Cardiac fibroblast (primary cell): ENCODE results near the gene EMILIN3.

Source experiments
- DNase-seq, 2 donors: peaks; one replicate each; pipeline versions ENCODE4 v3.0.0 to v3.0.0-alpha.2; 2010; ENCODE audit warnings: low read depth in 2 of 2
- H3K4me3 ChIP-seq, 2 donors: replicated peaks in 1 of 2; 1 replicate in 1 of 2; 2 replicates in 1 of 2; pipeline ENCODE4 v1.5.1; 2011; ENCODE audit warnings: low read depth in 2 of 2, low read length in 2 of 2, mild to moderate bottlenecking in 2 of 2, moderate library complexity in 1 of 2
- TF ChIP-seq, protein P1 (sequence below): IDR thresholded peaks from one replicate; pipeline ENCODE4 v1.5.1; 2011; ENCODE audit warnings: low read depth, mild to moderate bottlenecking, low read length, inconsistent platforms

The EMILIN3 gene

DNA sequence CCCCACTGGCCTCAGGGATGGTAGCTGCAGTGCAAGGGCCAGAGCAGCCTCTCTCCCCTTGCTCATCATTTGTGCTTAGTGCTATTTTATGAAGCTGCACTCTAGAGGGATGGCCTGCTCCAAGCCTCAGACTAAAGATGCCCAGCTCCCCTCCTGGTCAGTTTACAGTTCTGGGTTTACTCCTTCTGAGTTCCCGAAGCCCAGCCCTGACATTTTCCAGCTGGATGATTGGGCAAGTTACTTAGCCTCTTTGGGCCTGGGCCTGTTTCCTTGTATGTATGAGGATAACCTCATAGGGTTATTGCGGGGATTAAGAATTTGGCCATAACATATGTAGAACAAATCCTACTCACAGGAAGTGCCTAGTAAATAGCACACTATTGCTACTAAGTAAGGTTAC, 31.8 kb upstream of the EMILIN3 start:
- no peak overlapping the region for H3K4me3 ChIP-seq
- DNase-seq: peak in 1 of 2 donors; percentile 81
- TF ChIP-seq, protein P1, sequence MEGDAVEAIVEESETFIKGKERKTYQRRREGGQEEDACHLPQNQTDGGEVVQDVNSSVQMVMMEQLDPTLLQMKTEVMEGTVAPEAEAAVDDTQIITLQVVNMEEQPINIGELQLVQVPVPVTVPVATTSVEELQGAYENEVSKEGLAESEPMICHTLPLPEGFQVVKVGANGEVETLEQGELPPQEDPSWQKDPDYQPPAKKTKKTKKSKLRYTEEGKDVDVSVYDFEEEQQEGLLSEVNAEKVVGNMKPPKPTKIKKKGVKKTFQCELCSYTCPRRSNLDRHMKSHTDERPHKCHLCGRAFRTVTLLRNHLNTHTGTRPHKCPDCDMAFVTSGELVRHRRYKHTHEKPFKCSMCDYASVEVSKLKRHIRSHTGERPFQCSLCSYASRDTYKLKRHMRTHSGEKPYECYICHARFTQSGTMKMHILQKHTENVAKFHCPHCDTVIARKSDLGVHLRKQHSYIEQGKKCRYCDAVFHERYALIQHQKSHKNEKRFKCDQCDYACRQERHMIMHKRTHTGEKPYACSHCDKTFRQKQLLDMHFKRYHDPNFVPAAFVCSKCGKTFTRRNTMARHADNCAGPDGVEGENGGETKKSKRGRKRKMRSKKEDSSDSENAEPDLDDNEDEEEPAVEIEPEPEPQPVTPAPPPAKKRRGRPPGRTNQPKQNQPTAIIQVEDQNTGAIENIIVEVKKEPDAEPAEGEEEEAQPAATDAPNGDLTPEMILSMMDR: no peak

DNA sequence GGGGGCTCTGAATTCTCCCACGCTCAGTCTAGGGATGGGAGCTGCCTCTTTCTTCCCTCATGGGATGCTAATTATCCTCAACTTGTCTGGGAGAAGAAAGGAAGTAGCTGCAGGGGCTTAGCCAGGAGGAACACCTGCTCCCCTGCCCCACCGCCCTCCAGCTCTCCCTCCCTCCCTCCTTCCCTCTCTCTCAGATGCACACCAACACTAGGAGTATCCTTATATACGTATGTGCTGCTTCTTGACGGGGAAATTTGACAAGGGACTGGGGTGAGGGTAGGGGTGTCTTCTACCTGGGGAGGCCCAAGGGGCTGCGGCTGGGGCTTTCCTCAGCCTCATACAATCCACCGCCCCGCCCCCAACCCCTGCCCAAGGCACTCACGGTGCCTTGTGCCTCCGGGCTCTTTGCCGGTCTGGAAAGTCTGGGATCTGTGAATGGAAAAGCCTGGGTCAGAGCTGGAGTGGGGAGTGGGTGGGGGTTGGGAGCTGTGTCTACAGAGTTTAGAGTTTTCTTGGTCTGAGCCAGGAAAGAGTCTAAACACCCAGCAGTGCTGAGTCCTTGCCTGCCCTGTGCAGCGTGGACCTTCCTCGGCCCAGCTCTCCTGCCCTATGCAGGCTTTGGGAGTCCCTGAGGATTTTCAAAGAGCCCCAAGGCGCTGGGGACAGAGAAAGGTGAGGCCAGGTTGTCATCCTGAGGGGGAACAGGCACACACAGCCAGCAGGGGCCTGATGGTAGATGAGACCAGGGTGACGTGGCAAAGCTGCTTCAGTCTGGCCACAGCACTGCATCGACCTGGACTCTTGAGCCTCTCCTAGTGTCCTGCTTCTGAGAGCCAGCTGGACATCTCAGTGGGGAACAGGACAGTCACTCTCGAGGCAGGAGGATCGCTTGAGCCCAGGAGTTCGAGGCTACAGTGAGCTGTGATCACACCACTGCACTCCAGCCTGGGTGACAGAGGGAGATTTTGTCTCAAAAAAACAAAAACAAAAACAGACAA, 29.3 kb upstream of the EMILIN3 start:
- TF ChIP-seq, protein P1: no peak
- H3K4me3 ChIP-seq: no peak overlapping the region
- DNase-seq: no peak

DNA sequence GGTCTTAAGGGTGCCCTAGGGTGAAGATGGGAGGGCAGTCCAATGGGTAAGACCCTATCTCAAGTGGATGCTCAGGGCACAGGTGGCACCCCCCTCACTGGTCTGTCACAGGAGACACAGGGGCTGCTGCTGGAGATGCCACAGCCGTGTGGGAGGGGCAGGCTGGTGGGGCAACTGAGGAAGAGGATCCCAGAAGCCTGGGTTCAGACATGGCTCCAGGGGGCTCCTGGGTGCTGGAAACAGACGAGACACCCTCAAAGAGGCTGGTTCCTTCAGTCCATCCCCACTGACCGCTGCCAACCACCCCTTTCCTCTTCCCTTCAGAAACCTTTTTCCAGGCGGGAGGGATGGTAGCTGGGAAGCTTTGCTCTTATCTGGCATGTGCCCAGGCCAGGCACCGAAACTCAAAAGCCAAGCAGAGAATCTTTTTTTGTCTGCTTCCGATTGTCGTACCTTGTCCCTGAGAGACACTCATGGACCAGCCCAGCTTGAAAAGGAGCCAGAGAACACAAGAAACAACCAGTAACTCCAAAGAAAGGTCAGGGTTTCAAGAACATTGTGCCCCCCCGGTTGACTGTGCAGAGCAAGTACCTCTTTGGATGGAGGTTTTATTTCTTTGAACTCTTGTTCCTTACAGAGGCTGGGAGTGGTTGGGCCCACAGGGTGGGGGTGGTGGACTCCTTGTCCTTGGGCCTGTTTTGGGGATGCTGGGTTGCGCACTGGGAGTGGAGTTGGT, 28.5 kb upstream of the EMILIN3 start:
- TF ChIP-seq, protein P1: no peak
- no peak overlapping the region for H3K4me3 ChIP-seq
- DNase-seq: no peak

- no peak for DNase-seq
- TF ChIP-seq, protein P1: no peak
- H3K4me3 ChIP-seq: no peak overlapping the region
These were observed 27.5 kb upstream of the EMILIN3 start for GRCh38 chr20:41394081-41394480.

GRCh38 chr20:41393705-41394066, 27.1 kb upstream of the EMILIN3 start:
- no peak for DNase-seq
- no peak overlapping the region for H3K4me3 ChIP-seq
- TF ChIP-seq, protein P1: no peak

DNA sequence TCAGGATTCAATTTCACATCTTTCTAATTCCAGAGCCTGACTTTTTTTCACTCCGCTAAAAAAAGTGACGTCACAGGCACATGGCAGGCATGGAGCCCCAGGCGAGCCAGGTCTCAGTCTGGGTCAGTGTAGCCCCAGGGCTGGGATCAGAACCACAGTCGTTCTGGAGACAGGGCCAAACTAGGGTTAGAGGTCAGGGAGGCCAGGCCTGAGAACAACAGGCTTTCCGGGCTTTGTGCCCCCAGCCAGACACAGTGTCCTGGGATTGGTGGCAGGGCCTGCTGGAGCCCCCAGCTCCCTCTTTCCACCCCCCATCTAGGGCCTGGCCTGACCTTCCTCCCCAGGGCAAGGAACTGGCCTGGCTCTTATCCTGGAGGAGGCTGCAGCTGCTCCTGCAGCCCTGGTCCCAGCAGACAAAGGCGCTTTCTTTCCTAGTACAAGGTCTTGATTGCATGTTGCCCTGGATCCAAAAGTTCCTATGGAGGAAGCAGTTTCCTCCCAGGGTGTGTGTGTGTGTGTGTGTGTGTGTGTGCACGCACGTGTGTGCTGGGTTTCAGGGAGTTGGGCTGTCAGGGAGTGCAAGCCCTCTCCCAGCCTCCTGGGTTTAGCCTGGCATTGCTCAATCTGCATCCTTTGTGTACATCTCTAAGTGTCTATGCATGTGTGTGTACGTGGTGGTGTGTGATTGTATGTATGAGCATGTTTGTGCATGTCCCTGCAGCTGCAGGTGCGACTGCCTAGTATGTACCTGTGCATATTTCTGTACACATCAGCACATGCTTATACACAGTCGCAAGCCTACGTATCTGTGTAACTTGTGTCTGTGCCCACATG, 26.5 kb upstream of the EMILIN3 start:
- DNase-seq: peak in 1 of 2 donors; percentile 79
- TF ChIP-seq, protein P1: no peak
- no peak overlapping the region for H3K4me3 ChIP-seq
